ENCODE data around the gene SNTA1.

DNA sequence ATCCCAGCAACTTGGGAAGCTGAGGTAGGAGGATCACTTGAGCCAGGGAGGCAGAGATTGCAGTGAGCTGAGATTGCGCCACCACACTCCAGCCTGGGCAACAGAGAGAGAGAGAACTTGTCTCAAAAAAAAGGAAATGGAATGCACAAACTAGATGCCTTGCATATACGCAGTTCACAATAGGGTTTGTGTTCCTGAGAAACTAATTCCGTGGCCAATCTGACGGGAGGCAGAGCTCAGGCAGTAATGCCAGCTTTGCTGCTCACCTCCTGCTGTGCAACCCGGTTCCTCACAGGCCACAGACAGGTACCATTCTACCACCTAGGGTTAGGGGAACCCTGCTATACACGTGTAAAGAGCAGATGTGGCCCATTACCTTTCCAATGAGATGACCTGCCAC, 43.6 kb downstream of the SNTA1 start:
- TF ChIP-seq, protein P1, sequence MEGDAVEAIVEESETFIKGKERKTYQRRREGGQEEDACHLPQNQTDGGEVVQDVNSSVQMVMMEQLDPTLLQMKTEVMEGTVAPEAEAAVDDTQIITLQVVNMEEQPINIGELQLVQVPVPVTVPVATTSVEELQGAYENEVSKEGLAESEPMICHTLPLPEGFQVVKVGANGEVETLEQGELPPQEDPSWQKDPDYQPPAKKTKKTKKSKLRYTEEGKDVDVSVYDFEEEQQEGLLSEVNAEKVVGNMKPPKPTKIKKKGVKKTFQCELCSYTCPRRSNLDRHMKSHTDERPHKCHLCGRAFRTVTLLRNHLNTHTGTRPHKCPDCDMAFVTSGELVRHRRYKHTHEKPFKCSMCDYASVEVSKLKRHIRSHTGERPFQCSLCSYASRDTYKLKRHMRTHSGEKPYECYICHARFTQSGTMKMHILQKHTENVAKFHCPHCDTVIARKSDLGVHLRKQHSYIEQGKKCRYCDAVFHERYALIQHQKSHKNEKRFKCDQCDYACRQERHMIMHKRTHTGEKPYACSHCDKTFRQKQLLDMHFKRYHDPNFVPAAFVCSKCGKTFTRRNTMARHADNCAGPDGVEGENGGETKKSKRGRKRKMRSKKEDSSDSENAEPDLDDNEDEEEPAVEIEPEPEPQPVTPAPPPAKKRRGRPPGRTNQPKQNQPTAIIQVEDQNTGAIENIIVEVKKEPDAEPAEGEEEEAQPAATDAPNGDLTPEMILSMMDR (IDR thresholded peaks at IDR 0.05), result no peak
- TF ChIP-seq POLR2A (IDR thresholded peaks at IDR 0.05), result no peak
